SH-SY5Y (cell line): ENCODE results near the gene CLEC16A.

Experiments
- GATA2 ChIP-seq: IDR thresholded peaks from 2 replicates; pipeline ENCODE4 v1.6.1; 2011; ENCODE audit warnings: mild to moderate bottlenecking, low read depth, low read length
- GATA3 ChIP-seq: IDR thresholded peaks from 2 replicates; pipeline ENCODE4 v1.6.1; 2011; ENCODE audit warnings: low read depth, mild to moderate bottlenecking, low read length, moderate library complexity

DNA sequence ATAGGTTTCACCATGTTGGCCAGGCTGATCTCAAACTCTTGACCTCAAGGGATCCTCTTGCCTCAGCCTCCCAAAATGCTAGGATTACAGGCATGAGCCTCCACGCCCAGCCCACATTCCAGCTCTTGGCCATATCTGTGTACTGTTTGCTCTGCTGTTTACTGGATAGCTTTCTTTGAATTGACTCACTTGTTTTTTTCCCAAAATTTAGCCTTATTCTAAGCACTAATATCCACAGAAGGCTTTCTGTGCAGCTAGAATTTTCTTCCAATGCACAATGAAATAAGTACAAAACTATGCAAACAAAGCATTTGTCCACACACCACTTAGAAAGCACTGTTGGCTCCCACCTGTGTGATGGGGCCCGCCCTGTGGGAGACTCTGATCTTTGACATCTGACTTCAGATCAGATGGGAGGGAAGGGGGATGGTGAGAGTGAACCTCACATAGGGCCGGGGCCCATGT lies 72.2 kb downstream of the CLEC16A start:
- TF ChIP-seq GATA2, result no peak
- TF ChIP-seq GATA3, result no peak
